A673 (cell line): ENCODE results near the gene HELZ2.

ENCODE experiments used
- CTCF ChIP-seq: fragments of 300-800, 200-600 bp; sonication (generic); conservative IDR thresholded peaks from 2 replicates; pipeline ENCODE4 v1.5.1; 2017; ENCODE audit warnings: low read depth, mild to moderate bottlenecking, antibody characterized with exemption, low read length, moderate library complexity, mixed read lengths
- EZH2 ChIP-seq: fragments of 200-600 bp; sonication (generic); IDR thresholded peaks from 2 replicates; pipeline ENCODE4 v1.6.1; 2017; ENCODE audit warnings: borderline replicate concordance, low read depth, mild to moderate bottlenecking, mixed read lengths, antibody characterized with exemption, low read length; ENCODE audit not compliant: poor library complexity, severe bottlenecking

DNA sequence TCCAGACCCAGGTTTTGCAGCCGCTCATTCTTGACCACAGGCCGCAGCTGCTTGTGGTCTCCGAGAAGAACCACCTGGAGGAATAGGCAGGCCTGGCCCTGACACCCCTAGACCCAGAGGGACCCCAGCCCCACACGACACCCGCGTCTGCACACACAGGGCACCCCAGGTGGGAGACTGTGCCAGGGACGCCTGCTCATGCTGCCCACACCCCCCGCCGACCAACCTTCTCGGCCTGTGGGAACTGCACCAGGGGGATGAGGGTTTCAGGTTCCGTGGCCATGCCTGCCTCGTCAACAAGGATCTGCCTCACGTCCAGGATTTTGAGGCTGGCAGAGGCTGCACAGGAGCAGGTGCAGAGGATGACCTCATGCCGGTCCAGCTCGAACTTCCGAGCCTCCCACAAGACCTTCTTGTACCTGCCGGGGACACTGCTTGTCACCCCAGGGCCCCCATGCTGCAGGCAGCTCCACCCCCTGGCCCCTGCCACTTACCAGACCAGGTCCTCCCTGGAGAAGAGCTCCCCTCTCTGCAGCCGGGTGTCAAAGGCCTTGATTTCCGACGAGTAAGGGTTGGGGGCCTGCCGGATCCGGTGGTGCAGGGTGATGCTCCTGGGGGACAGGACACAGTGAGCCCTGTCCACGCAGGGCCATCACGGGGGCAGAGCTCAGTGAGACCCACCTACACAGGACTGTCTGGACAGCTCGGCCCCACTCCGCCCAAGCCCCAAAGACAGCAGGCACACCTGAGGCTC is 13.0 kb downstream of the HELZ2 start:
- TF ChIP-seq CTCF (no peak), EZH2 (no peak)
